HL-60 (cell line): ENCODE data around the gene ITGB1.

Experiments
- CTCF ChIP-seq: IDR thresholded peaks from one replicate; pipeline ENCODE4 v1.5.1; 2011; ENCODE audit warnings: low read length, control low read depth, inconsistent platforms; ENCODE audit not compliant: insufficient read depth
- GABPA ChIP-seq: IDR thresholded peaks from 2 replicates; pipeline ENCODE4 v1.6.1; 2012; ENCODE audit warnings: low read depth
- POLR2AphosphoS5 ChIP-seq: IDR thresholded peaks from 2 replicates; pipeline ENCODE4 v1.6.1; 2012; ENCODE audit warnings: low read depth
- SPI1 ChIP-seq: IDR thresholded peaks from 2 replicates; pipeline ENCODE4 v1.6.1; 2012; ENCODE audit warnings: low read depth, mild to moderate bottlenecking, borderline replicate concordance

GRCh38 chr10:32882076-32882475 lies 76.0 kb downstream of the ITGB1 start:
- TF ChIP-seq POLR2AphosphoS5 (no peak), CTCF (no peak), GABPA (no peak), SPI1 (no peak)
